CD14-positive monocyte (primary cell): ENCODE measurements around the gene GATA3. TPM values are rescaled to one million over a fixed set of nuclear protein-coding genes. Genes with fewer than 3 reads are reported as not detected.
"Not testable (repeated sequence)": the region's sequence is repeated elsewhere in the genome, so short reads cannot be mapped to it uniquely, and the experiment has no call there.

Experiments used
- DNase-seq, 3 donors: peaks; one replicate each; pipeline ENCODE4 v3.0.0-alpha.2; 2011 to 2022
- H2AFZ ChIP-seq: 2 replicates; pipeline ENCODE4 v1.6.0; 2012; ENCODE audit warnings: mild to moderate bottlenecking, low read depth, low read length, inconsistent platforms; ENCODE audit not compliant: insufficient read depth, poor library complexity, severe bottlenecking
- H3K27ac ChIP-seq, 2 donors: 1 replicate in 1 of 2; 2 replicates in 1 of 2; pipeline ENCODE4 v1.5.1; 2012 to 2013; ENCODE audit warnings: low read length in 2 of 2, control low read depth in 1 of 2, inconsistent platforms in 1 of 2, low read depth in 1 of 2, mild to moderate bottlenecking in 1 of 2
- H3K27me3 ChIP-seq, 2 donors: one replicate each; pipeline versions ENCODE4 v1.6.0 to v1.6.1; 2011 to 2013; ENCODE audit warnings: low read length in 2 of 2; ENCODE audit not compliant: control insufficient read depth in 2 of 2, insufficient read depth in 2 of 2
- H3K36me3 ChIP-seq, 2 donors: replicated peaks in 1 of 2; 1 replicate in 1 of 2; 2 replicates in 1 of 2; pipeline versions ENCODE4 v1.5.1 to v1.6.1; 2012 to 2013; ENCODE audit warnings: low read length in 2 of 2, control low read depth in 1 of 2, inconsistent platforms in 1 of 2, mild to moderate bottlenecking in 1 of 2; ENCODE audit not compliant: insufficient read depth in 2 of 2, control insufficient read depth in 1 of 2
- H3K4me1 ChIP-seq, 2 donors: 1 replicate in 1 of 2; 2 replicates in 1 of 2; pipeline versions ENCODE4 v1.5.1 to v1.6.1; 2012 to 2013; ENCODE audit warnings: low read length in 2 of 2, control low read depth in 1 of 2, inconsistent platforms in 1 of 2, mild to moderate bottlenecking in 1 of 2, moderate library complexity in 1 of 2; ENCODE audit not compliant: insufficient read depth in 2 of 2, control insufficient read depth in 1 of 2
- H3K4me2 ChIP-seq: replicated peaks from 2 replicates; pipeline ENCODE3; 2012; ENCODE audit warnings: low read length, moderate library complexity, mild to moderate bottlenecking; ENCODE audit not compliant: poor library complexity, severe bottlenecking; ENCODE audit errors: extremely low read depth
- H3K4me3 ChIP-seq, 3 experiments: fragments of 200-600 bp in 1 of 3; sonication (generic) in 1 of 3; replicated peaks in 1 of 3; 1 replicate in 2 of 3; 2 replicates in 1 of 3; pipeline ENCODE4 v1.5.1; 2011 to 2013; ENCODE audit warnings: low read length in 3 of 3, mild to moderate bottlenecking in 3 of 3, control low read depth in 2 of 3, low read depth in 2 of 3, inconsistent platforms in 1 of 3, moderate library complexity in 1 of 3
- H3K79me2 ChIP-seq: 2 replicates; pipeline ENCODE4 v1.6.0; 2012; ENCODE audit warnings: mild to moderate bottlenecking, control low read depth, inconsistent platforms, low read length, moderate library complexity; ENCODE audit not compliant: insufficient read depth
- H3K9ac ChIP-seq: 2 replicates; pipeline ENCODE4 v1.6.0; 2017; ENCODE audit warnings: low read length, mild to moderate bottlenecking; ENCODE audit not compliant: insufficient read depth, poor library complexity, severe bottlenecking
- H3K9me3 ChIP-seq, 2 donors: replicated peaks in 1 of 2; 1 replicate in 1 of 2; 2 replicates in 1 of 2; pipeline versions ENCODE4 v1.5.1 to v1.6.1; 2012 to 2013; ENCODE audit warnings: low read length in 2 of 2, control low read depth in 1 of 2; ENCODE audit not compliant: control insufficient read depth in 1 of 2, insufficient read depth in 1 of 2
- H4K20me1 ChIP-seq: 2 replicates; pipeline ENCODE4 v1.6.0; 2012; ENCODE audit warnings: mild to moderate bottlenecking, low read length, control low read depth, moderate library complexity; ENCODE audit not compliant: insufficient read depth
- H3K27ac Mint-ChIP-seq, 7 donors: one replicate each; pipeline ENCODE4 v1.8.0; 2020; ENCODE audit warnings: mild to moderate bottlenecking in 7 of 7, mixed read lengths in 7 of 7, moderate library complexity in 6 of 7, inconsistent platforms in 2 of 7
- H3K27me3 Mint-ChIP-seq, 3 donors: one replicate each; pipeline ENCODE4 v1.8.0; 2021 to 2022; ENCODE audit warnings: low read depth in 3 of 3, mild to moderate bottlenecking in 3 of 3, mixed read lengths in 3 of 3, moderate library complexity in 3 of 3, inconsistent platforms in 1 of 3
- H3K36me3 Mint-ChIP-seq, 2 donors: one replicate each; pipeline ENCODE4 v1.8.0; 2020; ENCODE audit warnings: mixed read lengths in 2 of 2, inconsistent platforms in 1 of 2, mild to moderate bottlenecking in 1 of 2
- H3K4me1 Mint-ChIP-seq: one replicate; pipeline ENCODE4 v1.8.0; 2020; ENCODE audit warnings: mild to moderate bottlenecking, mixed read lengths
- H3K4me3 Mint-ChIP-seq, 2 donors: one replicate each; pipeline ENCODE4 v1.8.0; 2020; ENCODE audit warnings: mild to moderate bottlenecking in 2 of 2, mixed read lengths in 2 of 2, moderate library complexity in 1 of 2
- H3K9me3 Mint-ChIP-seq, 7 donors: one replicate each; pipeline ENCODE4 v1.8.0; 2020 to 2022; ENCODE audit warnings: mixed read lengths in 7 of 7, mild to moderate bottlenecking in 6 of 7, moderate library complexity in 6 of 7, inconsistent platforms in 2 of 7
- WGBS: methylation state at CpG from one replicate; pipeline ENCODE4 v1.1.5; 2013; ENCODE audit warnings: missing lambda C conversion rate; ENCODE audit not compliant: insufficient coverage; 5-methylcytosine and 5-hydroxymethylcytosine counted together
- intact Hi-C, 2 donors: fragments of 100-400 bp; cut with micrococcal nuclease; formaldehyde crosslinking; loops; one replicate each; pipeline versions ENCODE4 v1.15.0 to v1.15.1; 2023
- polyA plus RNA-seq, 3 donors: library from polyadenylated mRNA; depleted of rRNA in 1 of 3; unstranded in 2 of 3; stranded (reverse) in 1 of 3; fragments of 300-500 nt in 2 of 3; fragments of >200 nt in 1 of 3; fragmentation: Illumina TruSeq in 2 of 3; gene quantifications; 1 replicate in 2 of 3; 2 replicates in 1 of 3; pipeline ENCODE4 v1.2.3, GENCODE V29; 2012 to 2021
- TF ChIP-seq, protein P1 (sequence below): fragments of 200-600 bp; IDR thresholded peaks from one replicate; pipeline ENCODE4 v1.8.0; 2022; ENCODE audit warnings: antibody characterized with exemption, mild to moderate bottlenecking

Gene GATA3
- polyA plus RNA-seq, 3 donors = 0.07 to 0.08 TPM; not detected in 1

DNA sequence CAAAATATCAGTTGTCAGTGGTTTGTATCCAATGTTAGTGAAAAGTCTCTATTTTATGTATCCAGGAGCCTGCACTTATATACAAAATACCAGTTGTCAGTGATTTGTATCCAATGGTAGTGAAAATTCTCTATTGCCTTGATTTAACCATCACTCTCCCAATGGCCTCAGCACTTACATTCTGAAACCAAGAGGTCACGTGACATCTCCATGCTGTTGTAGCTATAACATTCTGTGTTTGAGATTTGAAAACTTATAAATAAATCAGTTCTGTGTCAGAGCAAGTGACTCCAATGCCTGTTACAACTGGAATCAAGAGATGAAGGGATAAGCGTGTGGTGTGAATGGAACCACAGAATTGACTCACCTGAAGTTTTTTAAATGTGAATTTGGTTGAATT, 30.6 kb upstream of the GATA3 start:
- Histone ChIP-seq H2AFZ (no peak overlapping the region), H3K4me2 (no peak overlapping the region), H3K9me3 (no peaks in the 10 kb centered on the region), H3K4me1 (no peaks in the 10 kb centered on the region), H3K79me2 (no peaks in the 10 kb centered on the region), H4K20me1 (no peaks in the 10 kb centered on the region), H3K36me3 (no peaks in the 10 kb centered on the region), H3K4me3 (no peak overlapping the region), H3K27ac (no peak overlapping the region), H3K27me3 (peaks cover 5 to 21% of the 10 kb centered on the region in 2 donors), H3K9ac (no peak overlapping the region)
- no peaks in the 10 kb centered on the region for H3K36me3 Mint-ChIP-seq
- intact Hi-C loops = no loop called here
- peaks cover 5% of the 10 kb centered on the region for H3K4me1 Mint-ChIP-seq
- peaks cover 0 to 6% (median 0%) of the 10 kb centered on the region in 7 donors for H3K9me3 Mint-ChIP-seq
- peaks cover 27 to 40% (median 37%) of the 10 kb centered on the region in 3 donors for H3K27me3 Mint-ChIP-seq
- WGBS = 100% methylated on average over 1 of the region's 2 CpGs
- H3K4me3 Mint-ChIP-seq = no peak overlapping the region
- no peak for DNase-seq
- H3K27ac Mint-ChIP-seq = no peak overlapping the region
- TF ChIP-seq, protein P1, sequence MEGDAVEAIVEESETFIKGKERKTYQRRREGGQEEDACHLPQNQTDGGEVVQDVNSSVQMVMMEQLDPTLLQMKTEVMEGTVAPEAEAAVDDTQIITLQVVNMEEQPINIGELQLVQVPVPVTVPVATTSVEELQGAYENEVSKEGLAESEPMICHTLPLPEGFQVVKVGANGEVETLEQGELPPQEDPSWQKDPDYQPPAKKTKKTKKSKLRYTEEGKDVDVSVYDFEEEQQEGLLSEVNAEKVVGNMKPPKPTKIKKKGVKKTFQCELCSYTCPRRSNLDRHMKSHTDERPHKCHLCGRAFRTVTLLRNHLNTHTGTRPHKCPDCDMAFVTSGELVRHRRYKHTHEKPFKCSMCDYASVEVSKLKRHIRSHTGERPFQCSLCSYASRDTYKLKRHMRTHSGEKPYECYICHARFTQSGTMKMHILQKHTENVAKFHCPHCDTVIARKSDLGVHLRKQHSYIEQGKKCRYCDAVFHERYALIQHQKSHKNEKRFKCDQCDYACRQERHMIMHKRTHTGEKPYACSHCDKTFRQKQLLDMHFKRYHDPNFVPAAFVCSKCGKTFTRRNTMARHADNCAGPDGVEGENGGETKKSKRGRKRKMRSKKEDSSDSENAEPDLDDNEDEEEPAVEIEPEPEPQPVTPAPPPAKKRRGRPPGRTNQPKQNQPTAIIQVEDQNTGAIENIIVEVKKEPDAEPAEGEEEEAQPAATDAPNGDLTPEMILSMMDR = no peak

DNA sequence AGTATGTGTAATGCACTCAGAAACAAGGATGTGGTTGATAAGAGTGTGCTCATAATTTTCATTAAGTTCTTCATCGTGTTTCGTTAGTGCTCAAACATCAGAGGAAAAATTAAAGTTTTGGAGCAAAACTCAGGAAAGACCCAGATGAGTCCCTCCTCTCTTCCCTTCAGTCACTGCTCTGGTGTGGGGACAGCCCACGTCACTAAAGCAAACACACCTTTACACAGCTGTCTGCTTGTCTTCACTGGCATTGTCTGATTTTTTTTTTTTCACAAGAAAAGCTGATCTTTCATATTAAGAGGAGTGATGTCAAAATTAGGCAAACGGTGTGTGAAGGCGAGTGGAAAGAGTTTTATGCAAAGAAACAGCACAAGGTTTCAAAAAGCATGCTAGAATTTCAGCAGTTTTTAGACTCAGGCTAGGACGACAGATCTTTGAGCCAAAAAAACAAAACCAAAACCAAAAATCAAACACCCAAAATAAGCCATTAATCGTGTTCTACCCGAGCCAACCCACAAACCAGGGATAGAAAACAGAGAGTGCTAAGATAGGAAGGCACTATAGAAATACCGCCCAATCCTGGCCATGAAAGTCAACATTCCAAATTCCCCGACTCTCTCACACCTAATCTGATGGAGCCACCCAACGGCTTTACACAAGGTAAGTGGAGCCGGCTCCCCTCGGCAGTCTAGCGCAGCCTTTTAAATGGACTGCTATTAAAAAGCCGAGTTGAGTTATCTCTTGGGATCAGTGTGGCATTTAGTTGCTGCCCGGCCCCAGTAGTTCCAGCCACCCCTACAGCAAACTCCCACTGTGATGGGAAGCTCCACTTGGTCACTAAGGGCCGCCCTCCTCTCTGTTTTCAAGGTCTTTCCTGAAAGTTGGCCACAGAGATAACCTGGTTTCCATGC, 27.9 kb upstream of the GATA3 start:
- no peaks in the 10 kb centered on the region for H3K36me3 Mint-ChIP-seq
- H3K36me3 ChIP-seq = no peaks in the 10 kb centered on the region
- no peak for DNase-seq
- no peaks in the 10 kb centered on the region for H3K9me3 ChIP-seq
- peaks cover 5% of the 10 kb centered on the region for H3K4me1 Mint-ChIP-seq
- H2AFZ ChIP-seq = no peak overlapping the region
- H4K20me1 ChIP-seq = no peaks in the 10 kb centered on the region
- peaks cover 0 to 6% (median 0%) of the 10 kb centered on the region in 7 donors for H3K9me3 Mint-ChIP-seq
- no peak overlapping the region for H3K4me2 ChIP-seq
- TF ChIP-seq, protein P1 = no peak
- peaks cover 10 to 41% of the 10 kb centered on the region in 2 donors for H3K27me3 ChIP-seq
- H3K4me1 ChIP-seq = no peaks in the 10 kb centered on the region
- intact Hi-C loops = no loop called here
- no peak overlapping the region for H3K4me3 ChIP-seq
- WGBS = 74% methylated on average over 6 of the region's 17 CpGs
- H3K4me3 Mint-ChIP-seq = peak overlapping the region in 1 of 2 donors; percentile 44
- H3K27me3 Mint-ChIP-seq = peaks cover 42 to 54% (median 43%) of the 10 kb centered on the region in 3 donors
- no peak overlapping the region for H3K9ac ChIP-seq
- H3K27ac Mint-ChIP-seq = no peak overlapping the region
- no peak overlapping the region for H3K27ac ChIP-seq
- no peaks in the 10 kb centered on the region for H3K79me2 ChIP-seq

DNA sequence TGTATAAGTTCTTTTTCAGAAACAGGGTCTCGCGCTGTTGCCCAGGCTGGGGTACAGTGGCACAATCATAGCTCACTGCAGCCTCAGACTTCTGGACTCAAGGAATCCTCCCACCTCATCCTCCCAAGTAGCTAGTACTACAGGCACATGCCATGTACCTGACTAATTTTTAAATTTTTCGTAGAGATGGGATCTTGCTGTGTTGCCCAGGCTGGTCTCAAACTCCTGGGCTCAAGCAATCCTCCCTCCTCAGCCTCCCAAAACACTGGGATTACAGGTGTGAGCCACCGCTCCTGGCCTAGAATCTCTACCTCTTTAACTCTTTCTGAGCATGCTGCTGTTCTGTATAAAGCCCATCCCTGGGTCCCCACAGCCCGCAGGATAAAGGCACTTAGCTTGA, 23.3 kb upstream of the GATA3 start:
- intact Hi-C loops, H2AFZ ChIP-seq, H4K20me1 ChIP-seq, H3K4me1 ChIP-seq, H3K36me3 ChIP-seq, H3K4me3 ChIP-seq, DNase-seq, H3K79me2 ChIP-seq, H3K27ac Mint-ChIP-seq, H3K36me3 Mint-ChIP-seq, H3K27ac ChIP-seq, H3K9ac ChIP-seq, H3K4me2 ChIP-seq: not testable (repeated sequence)
- peaks cover 0 to 17% of the 10 kb centered on the region in 2 donors for H3K9me3 ChIP-seq
- WGBS = 100% methylated on average over 5 of the region's 5 CpGs
- Mint-ChIP-seq H3K4me3 (peak overlapping the region in 1 of 2 donors; percentile 55), H3K9me3 (peaks cover 0 to 24% (median 3%) of the 10 kb centered on the region in 7 donors), H3K27me3 (peaks cover 69 to 80% (median 69%) of the 10 kb centered on the region in 3 donors), H3K4me1 (peaks cover 12% of the 10 kb centered on the region)
- H3K27me3 ChIP-seq = peaks cover 42 to 77% of the 10 kb centered on the region in 2 donors
